Activated B cell treated with CpG ODN at 0.5 μM for 24 hours (primary cell): ENCODE data around the gene GALNT6. TPM values are rescaled to one million over a fixed set of nuclear protein-coding genes. Genes with fewer than 3 reads are reported as not detected.
A peak's percentile ranks its signal among the peaks of the same experiment; 100 is the strongest.

Experiments used
- ATAC-seq: fragments of 200-7000 bp; cut with Tn5 transposase; one replicate; pipeline ENCODE4 v1.10.0; 2021; ENCODE audit warnings: low read depth, mild to moderate bottlenecking, moderate library complexity
- CTCF ChIA-PET: fragments of 350-600 bp; sonication (Branson Sonifier 250); formaldehyde crosslinking; loops from one replicate; lab custom pipeline; 2021; ENCODE audit warnings: antibody characterized with exemption; lab: Charles Lee
- POLR2A ChIA-PET: fragments of 350-600 bp; sonication (Branson Sonifier 250); formaldehyde crosslinking; loops from one replicate; lab custom pipeline; 2021; ENCODE audit warnings: antibody characterized with exemption; lab: Charles Lee
- DNase-seq: peaks from one replicate; pipeline ENCODE4 v3.0.0; 2022
- H3K27ac Mint-ChIP-seq: one replicate; pipeline ENCODE4 v1.8.0; 2020; ENCODE audit warnings: mixed read lengths
- H3K27me3 Mint-ChIP-seq: one replicate; pipeline ENCODE4 v1.8.0; 2021; ENCODE audit warnings: mixed read lengths
- H3K36me3 Mint-ChIP-seq: one replicate; pipeline ENCODE4 v1.8.0; 2021; ENCODE audit warnings: low read depth, mixed read lengths
- H3K4me1 Mint-ChIP-seq: one replicate; pipeline ENCODE4 v1.8.0; 2021; ENCODE audit warnings: mixed read lengths
- H3K4me3 Mint-ChIP-seq: one replicate; pipeline ENCODE4 v1.8.0; 2020; ENCODE audit warnings: mild to moderate bottlenecking, mixed read lengths
- H3K9me3 Mint-ChIP-seq: one replicate; pipeline ENCODE4 v1.8.0; 2020; ENCODE audit warnings: mixed read lengths
- CTCF ChIP-seq: fragments of 200-600 bp; IDR thresholded peaks from one replicate; pipeline ENCODE4 v1.8.0; 2022; ENCODE audit warnings: antibody characterized with exemption, mild to moderate bottlenecking
- intact Hi-C: fragments of 100-400 bp; cut with micrococcal nuclease; formaldehyde crosslinking; loops from one replicate; pipeline ENCODE4 v1.15.1; 2024
- total RNA-seq: library from RNA; stranded (reverse); gene quantifications from 2 replicates; pipeline ENCODE4 v1.2.3, GENCODE V29; 2022

The GALNT6 gene
- total RNA-seq, 1 donor from 2014 or later = 24.4 TPM

- Mint-ChIP-seq H3K4me3 (no peak overlapping the region), H3K36me3 (peaks cover 32% of the 10 kb centered on the region), H3K9me3 (no peaks in the 10 kb centered on the region), H3K27me3 (no peaks in the 10 kb centered on the region), H3K4me1 (peaks cover 65% of the 10 kb centered on the region), H3K27ac (no peak overlapping the region)
- DNase-seq (no peak), ATAC-seq (no peak)
- POLR2A ChIA-PET = interaction anchor here (1.2 kb wide), 1 partner anchor 21 kb away, joined by 3 read pairs; no protein-coding TSS in a partner anchor
- intact Hi-C loops = no loop called here
- no peak for TF ChIP-seq CTCF
- CTCF ChIA-PET = no interaction called here
Observed at GRCh38 chr12:51370667-51371066, 20.5 kb downstream of the GALNT6 start.

- Mint-ChIP-seq H3K27me3 (no peaks in the 10 kb centered on the region), H3K27ac (peak overlapping the region; percentile 90), H3K36me3 (peaks cover 27% of the 10 kb centered on the region), H3K4me3 (peak overlapping the region; percentile 80), H3K9me3 (no peaks in the 10 kb centered on the region), H3K4me1 (peaks cover 65% of the 10 kb centered on the region)
- DNase-seq (no peak), ATAC-seq (no peak)
- CTCF ChIA-PET = interaction anchor here (0.7 to 1.6 kb wide), 5 partner anchors 10 to 47 kb away, joined by 3 to 5 read pairs (median 4); partner anchors contain the start of gene GALNT6
- POLR2A ChIA-PET = interaction anchor here (0.5 to 4.8 kb wide), 13 partner anchors 11 to 606 kb away, joined by 3 to 76 read pairs (median 11); partner anchors contain the start of genes ATF1, CSRNP2, DAZAP2 and GALNT6
- intact Hi-C loops = loop anchor here (1.0 to 10.0 kb wide), 10 partner anchors 17 to 683 kb away; partner anchors contain the start of genes BIN2, GALNT6, NR4A1 and POU6F1
- TF ChIP-seq CTCF = no peak
Observed at GRCh38 chr12:51369581-51369980, 21.6 kb downstream of the GALNT6 start.

- ChIA-PET POLR2A (interaction anchor here (0.5 to 4.8 kb wide), 16 partner anchors 12 to 605 kb away, joined by 3 to 76 read pairs (median 8); partner anchors contain the start of genes ATF1, BIN2, CSRNP2 and DAZAP2), CTCF (interaction anchor here (0.7 to 1.6 kb wide), 10 partner anchors 10 to 1666 kb away, joined by 3 to 5 read pairs (median 4); partner anchors contain the start of gene GALNT6)
- Mint-ChIP-seq H3K9me3 (no peaks in the 10 kb centered on the region), H3K4me3 (peak overlapping the region; percentile 80), H3K27me3 (no peaks in the 10 kb centered on the region), H3K36me3 (peaks cover 26% of the 10 kb centered on the region), H3K27ac (peak overlapping the region; percentile 90), H3K4me1 (peaks cover 65% of the 10 kb centered on the region)
- intact Hi-C loops = loop anchor here (1.0 to 10.0 kb wide), 12 partner anchors 12 to 683 kb away; partner anchors contain the start of genes BIN2, GALNT6, NR4A1 and POU6F1
- ATAC-seq (peak; percentile 95), DNase-seq (peak; percentile 81)
- no peak for TF ChIP-seq CTCF
Observed at GRCh38 chr12:51368640-51369517, 22.3 kb downstream of the GALNT6 start.

- H3K4me3 Mint-ChIP-seq = no peak overlapping the region
- TF ChIP-seq CTCF = no peak
- H3K27me3 Mint-ChIP-seq = no peaks in the 10 kb centered on the region
- H3K27ac Mint-ChIP-seq = no peak overlapping the region
- ATAC-seq (no peak), DNase-seq (no peak)
- ChIA-PET CTCF (no interaction called here), POLR2A (interaction anchor here (4.8 kb wide), 1 partner anchor 9 kb away, joined by 63 read pairs; no protein-coding TSS in a partner anchor)
- peaks cover 28% of the 10 kb centered on the region for H3K36me3 Mint-ChIP-seq
- peaks cover 43% of the 10 kb centered on the region for H3K4me1 Mint-ChIP-seq
- H3K9me3 Mint-ChIP-seq = no peaks in the 10 kb centered on the region
- intact Hi-C loops = loop anchor here (5.0 to 10.0 kb wide), 3 partner anchors 167 to 687 kb away; partner anchors contain the start of gene NR4A1
Observed at GRCh38 chr12:51365276-51365675, 25.9 kb downstream of the GALNT6 start.

GRCh38 chr12:51364001-51364400, 27.2 kb downstream of the GALNT6 start:
- Mint-ChIP-seq H3K4me3 (no peak overlapping the region), H3K36me3 (peaks cover 37% of the 10 kb centered on the region), H3K27me3 (no peaks in the 10 kb centered on the region), H3K27ac (no peak overlapping the region), H3K4me1 (peaks cover 39% of the 10 kb centered on the region), H3K9me3 (no peaks in the 10 kb centered on the region)
- ATAC-seq = no peak
- POLR2A ChIA-PET = no interaction called here
- no peak for DNase-seq
- no peak for TF ChIP-seq CTCF
- CTCF ChIA-PET = no interaction called here
- intact Hi-C loops = loop anchor here (10.0 kb wide), 1 partner anchor 439 kb away; a partner anchor contains a TSS
